Measurements from ENCODE around the gene JAML.

- TF ChIP-seq YY1 (IDR thresholded peaks at IDR 0.05; ENCODE audit: insufficient read depth, insufficient read length): no peak
- TF ChIP-seq ZNF274 (IDR thresholded peaks at IDR 0.05; ENCODE audit: low read depth, low read length): no peak
- TF ChIP-seq SUZ12 (IDR thresholded peaks at IDR 0.05; ENCODE audit: extremely low read depth, insufficient read depth, insufficient read length): no peak
Measured at GRCh38 chr11:118241764-118242098, 16.9 kb upstream of the JAML start.
